K562 (cell line): Measurements from ENCODE around the gene RETREG1. TPM values are rescaled to one million over a fixed set of nuclear protein-coding genes. Genes with fewer than 3 reads are reported as not detected.

ENCODE experiments used
- ARID2 ChIP-seq: fragments of 450-650 bp; IDR thresholded peaks from 2 replicates; pipeline ENCODE4 v1.6.1; 2017; ENCODE audit warnings: antibody characterized with exemption, mild to moderate bottlenecking
- ASH1L ChIP-seq: fragments of 450-650 bp; IDR thresholded peaks from 2 replicates; pipeline ENCODE4 v1.6.1; 2018; ENCODE audit warnings: borderline replicate concordance, mild to moderate bottlenecking, low read depth; ENCODE audit not compliant: partially characterized antibody
- CUX1 ChIP-seq: fragments of 200-800 bp; sonication (Bioruptor generic); IDR thresholded peaks from 2 replicates; pipeline ENCODE4 v1.6.1; 2016; ENCODE audit warnings: missing genetic modification characterization, missing compliant biosample characterization
- ELF2 ChIP-seq: fragments of 250-450 bp; sonication (Bioruptor Pico); IDR thresholded peaks from 2 replicates; pipeline ENCODE4 v1.5.0; 2021; ENCODE audit warnings: mild to moderate bottlenecking
- PHF21A ChIP-seq: fragments of 450-650 bp; IDR thresholded peaks from 2 replicates; pipeline ENCODE4 v1.6.1; 2017; ENCODE audit warnings: low read depth, borderline replicate concordance
- POLR2B ChIP-seq: fragments of 450-650 bp; IDR thresholded peaks from 2 replicates; pipeline ENCODE4 v1.6.1; 2018; ENCODE audit warnings: low read depth; ENCODE audit not compliant: partially characterized antibody
- POLR3A ChIP-seq: IDR thresholded peaks from 2 replicates; pipeline ENCODE4 v1.6.1; 2011; ENCODE audit warnings: borderline replicate concordance, mild to moderate bottlenecking, moderate library complexity; ENCODE audit not compliant: insufficient read length, insufficient read depth; ENCODE audit errors: extremely low read depth
- RREB1 ChIP-seq: fragments of 250-450 bp; sonication (Bioruptor Pico); IDR thresholded peaks from 2 replicates; pipeline ENCODE4 v1.4.0; 2020
- SPI1 ChIP-seq: IDR thresholded peaks from 2 replicates; pipeline ENCODE4 v1.6.1; 2011; ENCODE audit warnings: low read depth, low read length, control low read depth, borderline replicate concordance
- ZNF347 ChIP-seq: fragments of 450-650 bp; formaldehyde crosslinking; IDR thresholded peaks from 2 replicates; pipeline ENCODE4 v1.4.0; 2020; ENCODE audit warnings: low read depth, mild to moderate bottlenecking, moderate library complexity
- ZNF518B ChIP-seq: fragments of 250-450 bp; sonication (Bioruptor Pico); IDR thresholded peaks from 2 replicates; pipeline ENCODE4 v1.5.0; 2021; ENCODE audit warnings: mild to moderate bottlenecking, moderate library complexity
- ZNF77 ChIP-seq: fragments of 250-450 bp; sonication (Bioruptor Pico); IDR thresholded peaks from 2 replicates; pipeline ENCODE4 v1.5.0; 2020
- polyA plus RNA-seq, 8 experiments: library from polyadenylated mRNA; depleted of rRNA in 4 of 8; stranded (reverse) in 5 of 8; unstranded in 3 of 8; fragments of >200 nt; fragmentation: Nextera tagmentation in 2 of 8; fragmentation: Illumina TruSeq in 1 of 8; extraction: Ambion mirVana in 2 of 8; extraction: Trizol in 1 of 8; gene quantifications; 2 replicates each; pipeline versions ENCODE4 v1.2.1 to v1.2.3, GENCODE V29; 2011 to 2014; ENCODE audit warnings: inconsistent platforms in 1 of 8, missing spikeins in 1 of 8
- total RNA-seq, 7 experiments: library from RNA; depleted of rRNA in 6 of 7; stranded (reverse); fragments of >200 nt in 6 of 7; fragmentation: Illumina TruSeq in 2 of 7; extraction: Trizol in 2 of 7; gene quantifications; 2 replicates each; pipeline versions ENCODE4 v1.2.1 to v1.2.3, GENCODE V29; 2011 to 2021; ENCODE audit warnings: low replicate concordance in 1 of 7

Gene RETREG1
- total and polyA plus RNA-seq, 9 of the 15 experiments (the other 6 are each of a cell fraction or from before 2014, with no cell fraction given) = 0.01 to 0.20 (median 0.08) TPM; not detected in 5

GRCh38 chr5:16465544-16466432, 151.0 kb downstream of the RETREG1 start, which contains the start of gene ZNF622 (continued):
- TF ChIP-seq RREB1 (CRISPR knock-in tag) (no peak), POLR3A (no peak), ZNF518B (CRISPR knock-in tag) (no peak), POLR2B (peak; percentile 94), ASH1L (peak; percentile 66), ARID2 (no peak), PHF21A (no peak), CUX1 (CRISPR knock-in tag) (no peak), ZNF77 (CRISPR knock-in tag) (no peak), ELF2 (CRISPR knock-in tag) (peak; percentile 97), SPI1 (peak; percentile 70), ZNF347 (CRISPR knock-in tag) (no peak)
